ENCODE data around the gene SPATA2.

DNA sequence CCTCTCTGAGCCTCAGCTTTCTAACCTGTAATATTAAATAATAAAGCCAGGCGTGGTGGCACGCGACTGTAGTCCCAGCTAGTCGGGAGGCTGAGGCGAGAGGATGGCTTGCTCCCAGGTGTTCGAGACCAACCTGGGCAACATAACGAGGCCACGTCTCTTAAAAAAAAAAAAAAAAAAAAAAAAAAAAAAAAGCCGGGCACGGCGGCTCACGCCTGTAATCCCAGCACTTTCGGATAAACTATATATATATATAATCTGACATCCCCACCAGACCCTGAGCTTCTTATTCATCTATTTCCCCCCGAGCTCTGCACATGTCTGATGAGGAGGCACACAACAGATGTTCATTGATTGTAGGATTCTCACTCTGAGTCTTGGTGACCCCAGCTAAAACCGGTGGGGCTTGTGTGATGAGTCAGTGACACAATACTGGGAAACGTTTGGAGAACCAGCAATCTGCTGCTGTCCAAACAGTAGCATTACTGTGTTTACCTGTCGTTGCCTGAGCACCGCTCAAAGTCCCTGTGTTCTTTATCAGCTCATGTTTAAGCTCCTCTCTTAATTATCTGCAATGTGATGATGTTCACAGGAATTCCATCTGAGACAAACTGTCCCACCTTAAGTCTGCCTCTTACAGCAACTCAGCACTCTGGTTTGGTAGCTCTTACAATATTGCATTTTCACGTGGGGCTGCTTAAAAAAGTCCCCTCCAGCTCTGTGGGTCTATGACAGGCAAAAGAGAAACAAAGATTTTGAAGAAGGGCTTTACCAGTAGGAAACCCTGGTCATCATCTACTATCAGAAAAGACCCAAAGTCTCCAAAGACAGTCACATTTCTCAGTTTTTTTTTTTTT is 1.0 kb upstream of the SPATA2 start:
- TF ChIP-seq, protein P1, sequence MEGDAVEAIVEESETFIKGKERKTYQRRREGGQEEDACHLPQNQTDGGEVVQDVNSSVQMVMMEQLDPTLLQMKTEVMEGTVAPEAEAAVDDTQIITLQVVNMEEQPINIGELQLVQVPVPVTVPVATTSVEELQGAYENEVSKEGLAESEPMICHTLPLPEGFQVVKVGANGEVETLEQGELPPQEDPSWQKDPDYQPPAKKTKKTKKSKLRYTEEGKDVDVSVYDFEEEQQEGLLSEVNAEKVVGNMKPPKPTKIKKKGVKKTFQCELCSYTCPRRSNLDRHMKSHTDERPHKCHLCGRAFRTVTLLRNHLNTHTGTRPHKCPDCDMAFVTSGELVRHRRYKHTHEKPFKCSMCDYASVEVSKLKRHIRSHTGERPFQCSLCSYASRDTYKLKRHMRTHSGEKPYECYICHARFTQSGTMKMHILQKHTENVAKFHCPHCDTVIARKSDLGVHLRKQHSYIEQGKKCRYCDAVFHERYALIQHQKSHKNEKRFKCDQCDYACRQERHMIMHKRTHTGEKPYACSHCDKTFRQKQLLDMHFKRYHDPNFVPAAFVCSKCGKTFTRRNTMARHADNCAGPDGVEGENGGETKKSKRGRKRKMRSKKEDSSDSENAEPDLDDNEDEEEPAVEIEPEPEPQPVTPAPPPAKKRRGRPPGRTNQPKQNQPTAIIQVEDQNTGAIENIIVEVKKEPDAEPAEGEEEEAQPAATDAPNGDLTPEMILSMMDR (conservative IDR thresholded peaks at IDR 0.05; ENCODE audit: low read depth in 2 of 2), result no peak
- no peak for TF ChIP-seq EZH2 (IDR thresholded peaks at IDR 0.05; ENCODE audit: low read depth, unreplicated experiment)
- TF ChIP-seq POLR2AphosphoS5 (IDR thresholded peaks at IDR 0.05; ENCODE audit: low read depth), result no peak
- TF ChIP-seq, protein P2, sequence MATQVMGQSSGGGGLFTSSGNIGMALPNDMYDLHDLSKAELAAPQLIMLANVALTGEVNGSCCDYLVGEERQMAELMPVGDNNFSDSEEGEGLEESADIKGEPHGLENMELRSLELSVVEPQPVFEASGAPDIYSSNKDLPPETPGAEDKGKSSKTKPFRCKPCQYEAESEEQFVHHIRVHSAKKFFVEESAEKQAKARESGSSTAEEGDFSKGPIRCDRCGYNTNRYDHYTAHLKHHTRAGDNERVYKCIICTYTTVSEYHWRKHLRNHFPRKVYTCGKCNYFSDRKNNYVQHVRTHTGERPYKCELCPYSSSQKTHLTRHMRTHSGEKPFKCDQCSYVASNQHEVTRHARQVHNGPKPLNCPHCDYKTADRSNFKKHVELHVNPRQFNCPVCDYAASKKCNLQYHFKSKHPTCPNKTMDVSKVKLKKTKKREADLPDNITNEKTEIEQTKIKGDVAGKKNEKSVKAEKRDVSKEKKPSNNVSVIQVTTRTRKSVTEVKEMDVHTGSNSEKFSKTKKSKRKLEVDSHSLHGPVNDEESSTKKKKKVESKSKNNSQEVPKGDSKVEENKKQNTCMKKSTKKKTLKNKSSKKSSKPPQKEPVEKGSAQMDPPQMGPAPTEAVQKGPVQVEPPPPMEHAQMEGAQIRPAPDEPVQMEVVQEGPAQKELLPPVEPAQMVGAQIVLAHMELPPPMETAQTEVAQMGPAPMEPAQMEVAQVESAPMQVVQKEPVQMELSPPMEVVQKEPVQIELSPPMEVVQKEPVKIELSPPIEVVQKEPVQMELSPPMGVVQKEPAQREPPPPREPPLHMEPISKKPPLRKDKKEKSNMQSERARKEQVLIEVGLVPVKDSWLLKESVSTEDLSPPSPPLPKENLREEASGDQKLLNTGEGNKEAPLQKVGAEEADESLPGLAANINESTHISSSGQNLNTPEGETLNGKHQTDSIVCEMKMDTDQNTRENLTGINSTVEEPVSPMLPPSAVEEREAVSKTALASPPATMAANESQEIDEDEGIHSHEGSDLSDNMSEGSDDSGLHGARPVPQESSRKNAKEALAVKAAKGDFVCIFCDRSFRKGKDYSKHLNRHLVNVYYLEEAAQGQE (IDR thresholded peaks at IDR 0.05; ENCODE audit: unreplicated experiment), result no peak
- no peak for TF ChIP-seq CREB1 (CRISPR knock-in tag; IDR thresholded peaks at IDR 0.05; ENCODE audit: low read depth)
- no peak for TF ChIP-seq EZH2phosphoT487 (IDR thresholded peaks at IDR 0.05; ENCODE audit: unreplicated experiment)
- TF ChIP-seq, protein P3, sequence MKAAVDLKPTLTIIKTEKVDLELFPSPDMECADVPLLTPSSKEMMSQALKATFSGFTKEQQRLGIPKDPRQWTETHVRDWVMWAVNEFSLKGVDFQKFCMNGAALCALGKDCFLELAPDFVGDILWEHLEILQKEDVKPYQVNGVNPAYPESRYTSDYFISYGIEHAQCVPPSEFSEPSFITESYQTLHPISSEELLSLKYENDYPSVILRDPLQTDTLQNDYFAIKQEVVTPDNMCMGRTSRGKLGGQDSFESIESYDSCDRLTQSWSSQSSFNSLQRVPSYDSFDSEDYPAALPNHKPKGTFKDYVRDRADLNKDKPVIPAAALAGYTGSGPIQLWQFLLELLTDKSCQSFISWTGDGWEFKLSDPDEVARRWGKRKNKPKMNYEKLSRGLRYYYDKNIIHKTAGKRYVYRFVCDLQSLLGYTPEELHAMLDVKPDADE (IDR thresholded peaks at IDR 0.05), result no peak
